HG02943 (cell line): ENCODE data around the gene SASH1.

ENCODE experiments used
- ATAC-seq: cut with Tn5 transposase; IDR thresholded peaks from one replicate; pipeline ENCODE4 v1.9.1; 2021; ENCODE audit warnings: mild to moderate bottlenecking, low read depth, moderate library complexity; ENCODE audit not compliant: unreplicated experiment

The SASH1 gene

DNA sequence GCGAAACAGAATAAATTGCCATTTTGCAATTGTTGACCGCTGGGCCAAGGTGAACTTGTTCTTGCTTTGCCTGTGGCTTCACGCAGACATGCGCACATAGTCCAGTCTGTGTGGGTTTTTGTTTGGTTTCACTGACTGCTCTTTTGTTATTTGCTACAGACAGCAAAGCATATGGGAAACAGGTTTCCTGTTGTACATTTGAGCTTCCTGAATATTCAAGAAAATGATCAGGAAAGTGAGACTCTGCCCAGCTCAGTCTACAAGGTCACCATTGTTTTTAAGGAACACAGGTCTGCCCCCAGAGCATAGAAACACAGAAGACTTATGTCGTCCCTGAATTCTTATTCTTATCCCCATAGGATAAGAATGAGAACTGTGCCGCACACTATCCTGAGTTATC, 55.6 kb downstream of the SASH1 start:
- no peak for ATAC-seq

DNA sequence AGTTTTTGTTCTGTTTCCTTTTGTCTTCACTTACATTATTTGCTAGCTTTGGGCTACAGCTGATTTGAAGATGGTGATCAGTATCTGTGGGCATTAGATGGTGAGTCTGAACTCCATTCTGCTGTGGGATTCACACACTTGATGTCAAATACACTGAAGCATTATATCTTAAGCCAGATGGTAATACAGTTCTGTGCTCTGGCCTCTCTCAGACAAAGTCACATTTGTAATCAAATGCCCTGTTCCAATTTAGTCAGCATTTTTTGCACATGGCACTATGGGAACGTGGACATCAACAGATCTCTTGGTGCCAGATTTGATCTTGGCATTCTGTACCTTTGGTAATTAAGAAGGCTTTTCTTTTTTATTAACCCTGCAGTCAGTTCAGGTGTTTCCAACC, 56.0 kb downstream of the SASH1 start:
- no peak for ATAC-seq

DNA sequence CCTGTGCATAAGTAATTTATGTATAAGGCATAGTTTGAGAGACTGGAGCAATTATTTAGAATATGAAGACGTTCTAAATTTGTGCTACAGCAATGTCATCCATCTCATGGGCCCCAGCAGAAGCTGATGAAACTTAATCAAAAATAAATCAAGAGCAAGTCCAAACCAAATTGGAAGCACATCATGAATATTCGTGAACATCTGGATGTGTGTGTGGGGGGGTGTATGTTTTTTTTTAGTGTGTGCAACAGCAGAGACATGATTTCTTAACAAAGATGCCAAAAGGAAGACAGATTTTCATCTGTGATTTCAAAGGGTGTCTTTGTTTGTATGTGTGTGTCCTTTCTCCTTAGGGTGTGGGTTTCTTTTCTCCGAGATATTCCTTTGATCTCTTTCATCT, 58.9 kb downstream of the SASH1 start:
- no peak for ATAC-seq

DNA sequence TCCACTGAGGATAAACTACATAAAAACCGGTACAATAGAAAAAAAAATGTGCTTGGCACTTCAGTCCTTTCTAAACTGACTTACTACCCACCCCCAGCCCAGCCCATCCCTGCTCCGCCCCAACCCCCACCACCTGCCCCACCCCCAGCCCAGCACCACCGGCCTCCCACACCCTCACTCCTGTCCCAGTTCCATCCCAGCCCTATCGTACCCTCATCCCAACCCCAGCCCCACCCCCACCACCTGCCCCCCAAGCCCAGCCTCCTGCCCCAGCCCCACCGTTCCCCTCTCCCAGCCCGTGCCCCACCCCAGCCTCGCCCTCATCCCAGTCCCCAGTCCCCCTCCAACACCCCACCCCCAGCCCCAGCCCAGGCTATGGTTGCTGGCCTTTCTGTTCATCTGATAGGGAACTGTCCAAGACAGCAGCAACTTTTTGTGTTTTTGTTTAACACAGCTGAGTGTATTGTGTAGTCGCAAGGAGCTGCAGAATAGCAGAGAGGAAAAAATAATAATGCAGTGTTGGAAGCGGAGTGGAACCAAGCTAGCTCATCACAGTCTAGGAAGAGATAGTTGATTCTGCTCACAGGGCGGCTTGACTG, 61.9 kb downstream of the SASH1 start:
- no peak for ATAC-seq

DNA sequence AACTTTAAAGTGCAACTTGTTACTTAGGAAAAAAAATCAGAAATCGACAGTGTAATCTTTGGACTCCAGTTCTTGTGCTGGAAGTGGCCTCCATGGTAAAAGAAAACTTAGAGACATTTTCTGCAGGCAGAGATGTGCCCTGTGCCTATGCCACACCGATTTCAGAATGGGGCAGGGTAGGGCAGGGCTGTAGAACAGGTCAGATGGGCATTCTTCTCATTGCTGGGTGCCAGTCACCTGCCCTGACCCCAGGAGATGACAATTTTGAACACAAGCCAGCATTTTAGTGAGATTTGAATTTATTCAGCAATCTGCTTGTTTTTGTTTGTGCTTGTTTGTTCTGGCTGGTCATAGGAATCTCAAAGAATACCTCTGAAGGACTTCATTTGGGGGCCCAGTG, 63.3 kb downstream of the SASH1 start:
- ATAC-seq, result no peak

DNA sequence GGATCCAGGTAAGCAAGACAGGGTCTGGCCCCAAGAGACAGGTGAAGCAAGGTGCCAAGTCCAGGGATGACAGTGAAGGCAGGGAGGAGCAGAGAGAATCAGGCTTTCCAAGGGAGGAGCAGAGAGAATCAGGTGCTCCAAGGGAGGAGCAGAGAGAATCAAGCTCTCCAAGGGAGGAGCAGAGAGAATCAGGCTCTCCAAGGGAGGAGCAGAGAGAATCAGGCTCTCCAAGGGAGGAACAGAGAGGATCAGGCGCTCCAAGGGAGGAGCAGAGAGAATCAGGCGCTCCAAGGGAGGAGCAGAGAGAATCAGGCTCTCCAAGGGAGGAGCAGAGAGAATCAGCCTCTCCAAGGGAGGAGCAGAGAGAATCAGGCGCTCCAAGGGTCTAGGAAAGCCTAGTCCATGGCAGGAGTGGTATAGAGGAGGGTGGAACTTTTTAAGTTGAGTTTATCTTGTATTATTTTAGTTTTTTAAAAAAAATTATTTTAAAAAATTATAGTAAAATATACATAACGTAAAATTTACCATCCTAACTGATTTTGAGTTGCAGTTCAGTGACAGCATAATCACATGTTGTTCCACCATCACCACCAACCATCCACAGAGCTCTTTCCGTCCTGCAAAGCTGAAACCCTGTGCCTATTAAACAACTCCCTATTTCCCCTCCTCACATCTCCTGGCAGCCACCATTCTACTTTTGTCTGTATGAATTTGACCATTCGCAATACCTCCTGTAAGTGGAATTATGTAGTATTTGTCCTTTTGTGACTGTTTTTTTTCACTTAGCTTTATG, 64.1 kb downstream of the SASH1 start:
- no peak for ATAC-seq

DNA sequence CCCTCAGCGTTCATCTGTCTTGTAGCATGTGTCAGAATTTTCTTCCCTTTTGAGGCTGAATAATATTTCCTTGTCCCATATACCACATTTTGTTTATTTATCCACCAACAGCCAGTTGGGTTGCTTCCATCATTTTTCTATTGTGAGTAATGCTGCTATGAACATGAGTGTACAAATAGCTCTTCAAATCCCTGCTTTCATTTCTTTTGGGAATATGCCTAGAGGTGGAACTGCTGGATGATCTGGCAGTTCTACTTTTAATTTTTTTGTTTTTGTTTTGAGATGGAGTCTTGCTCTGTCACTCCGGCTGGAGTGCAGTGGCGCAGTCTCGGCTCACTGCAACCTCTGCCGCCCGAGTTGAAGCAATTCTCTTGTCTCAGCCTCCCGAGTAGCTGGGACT, 64.7 kb downstream of the SASH1 start:
- no peak for ATAC-seq

DNA sequence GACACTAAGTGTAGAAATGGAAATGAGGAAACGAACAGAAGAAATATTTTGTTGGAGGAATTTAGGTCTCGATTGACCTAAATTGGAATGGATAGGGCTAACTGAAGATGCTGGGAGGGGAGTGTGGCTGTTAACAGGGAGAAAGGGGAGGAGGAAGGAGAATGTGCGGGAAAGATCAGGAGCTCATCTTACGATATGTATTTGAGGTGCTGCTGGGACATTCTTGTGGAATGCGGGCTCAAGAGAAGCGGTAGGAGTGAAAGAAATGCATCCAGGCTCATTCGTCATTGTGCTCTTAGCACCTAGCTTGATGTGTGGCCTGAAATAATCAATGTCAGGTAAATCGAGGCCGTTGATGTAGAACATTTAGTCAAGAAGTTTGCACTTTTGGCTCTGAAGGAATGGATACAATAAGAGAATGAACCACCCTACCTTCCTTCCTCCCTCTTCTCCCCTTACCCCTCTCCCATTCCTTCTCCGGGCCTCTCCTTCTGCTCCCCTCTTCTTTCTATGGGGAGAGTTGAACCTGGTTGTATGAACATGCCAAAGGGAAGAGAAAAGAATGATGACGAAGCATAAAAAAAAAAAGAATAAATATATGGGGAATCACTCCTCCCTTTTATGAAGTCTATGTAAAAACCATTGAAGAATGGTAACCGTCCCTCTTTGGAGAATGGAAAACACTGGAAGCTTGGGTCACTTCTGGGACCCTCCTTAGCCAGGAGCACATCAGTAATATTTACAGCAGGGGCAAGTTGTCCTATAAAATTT, 70.9 kb downstream of the SASH1 start:
- ATAC-seq, result no peak

DNA sequence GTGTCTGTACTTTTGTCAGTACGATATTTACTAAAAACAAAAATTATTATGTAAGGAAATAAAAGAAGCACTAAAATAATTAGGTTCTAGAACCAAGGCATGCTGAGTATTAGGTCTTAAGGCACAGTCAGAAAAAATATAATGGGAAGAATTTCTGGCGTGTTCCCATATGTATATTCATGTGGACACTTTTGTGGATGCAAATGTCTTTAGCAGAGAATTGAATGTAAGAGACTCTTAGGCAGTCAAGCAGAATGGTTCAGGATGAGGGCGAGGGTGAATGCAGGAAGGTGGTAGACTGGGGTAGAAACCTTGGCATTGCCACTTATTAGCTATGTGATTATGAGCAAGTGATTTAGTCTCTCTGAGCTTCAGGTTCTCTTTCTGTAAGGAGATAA, 71.5 kb downstream of the SASH1 start:
- no peak for ATAC-seq

DNA sequence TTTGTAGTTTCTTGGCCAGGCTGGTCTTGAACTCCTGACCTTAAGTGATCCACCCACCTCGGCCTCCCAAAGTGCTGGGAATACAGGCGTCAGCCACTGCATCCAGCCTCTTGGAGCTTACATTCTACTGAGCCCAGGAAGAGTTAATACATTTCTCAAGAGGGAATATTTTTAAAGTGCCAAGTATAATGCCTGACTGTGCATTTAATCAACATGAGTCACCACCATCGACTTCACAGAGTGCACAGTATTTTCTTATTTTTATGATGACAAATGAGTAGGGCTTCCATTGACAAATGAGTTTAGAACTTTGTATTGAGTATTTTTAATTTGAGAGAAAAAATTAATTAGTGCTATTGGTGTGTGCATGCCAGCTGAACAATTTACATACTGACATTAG, 72.2 kb downstream of the SASH1 start:
- no peak for ATAC-seq

DNA sequence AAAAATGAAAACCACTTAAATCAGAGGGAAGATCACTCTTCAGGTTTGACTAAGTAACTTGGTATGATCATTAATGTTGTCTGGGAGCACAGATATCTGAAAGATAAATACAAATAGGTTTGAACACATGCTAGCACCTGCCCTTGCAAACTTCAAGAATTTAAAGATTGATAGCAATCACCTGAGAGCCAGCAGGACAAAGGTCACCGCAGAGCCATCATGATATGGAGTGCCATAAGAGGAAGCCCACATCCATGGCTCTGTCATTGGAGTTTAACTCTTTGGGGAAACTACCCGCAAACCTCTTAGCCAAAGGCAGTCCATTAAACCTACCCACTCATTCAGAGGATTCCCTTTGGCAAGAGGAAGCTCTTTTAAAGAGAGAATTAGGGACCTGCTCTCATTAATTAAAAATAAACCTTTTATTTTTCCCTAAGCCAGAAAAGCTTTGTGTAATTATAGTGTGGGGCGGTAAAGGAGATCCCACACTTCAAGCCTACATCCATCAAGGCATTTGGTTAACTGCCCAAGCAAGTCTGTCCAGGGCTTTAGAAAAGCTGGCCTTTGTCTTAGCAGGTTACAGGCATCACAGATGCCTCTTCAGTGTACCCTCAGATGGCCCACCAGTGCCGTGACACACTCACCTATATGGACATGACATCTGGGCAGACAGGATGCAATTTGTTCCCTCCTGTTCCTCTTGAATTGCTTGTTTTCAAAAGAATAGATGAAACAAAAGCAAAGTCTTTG, 73.0 kb downstream of the SASH1 start:
- ATAC-seq, result no peak

DNA sequence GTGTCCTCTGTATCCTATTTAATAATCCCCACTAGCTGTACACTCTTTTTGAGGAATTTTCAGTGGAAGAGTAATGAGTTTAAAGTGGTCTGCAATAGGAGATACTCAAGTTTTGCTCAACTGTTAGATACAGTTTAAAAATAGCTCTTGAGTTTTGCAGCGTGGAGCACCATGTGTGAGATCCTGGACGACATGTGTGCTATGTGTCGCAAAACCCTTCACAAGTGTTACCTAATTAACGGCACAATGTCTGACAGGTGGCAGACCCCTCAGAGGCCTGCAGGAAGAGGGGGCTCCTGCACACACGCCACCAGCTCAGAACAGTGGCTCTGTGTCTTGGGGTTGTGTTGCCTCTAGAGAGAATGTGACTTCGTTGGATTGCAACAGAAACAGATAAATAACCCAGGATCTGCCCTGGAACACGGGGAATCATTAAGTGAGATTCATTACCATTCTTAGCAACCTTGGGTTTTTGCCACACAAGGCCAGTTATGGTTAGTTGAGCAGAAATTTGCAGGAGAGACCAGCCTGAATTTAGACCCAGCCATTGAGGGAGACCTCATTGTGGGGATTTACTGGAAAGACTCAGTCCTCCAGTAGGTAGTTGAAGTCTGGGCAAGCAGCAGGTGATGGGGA, 73.8 kb downstream of the SASH1 start:
- no peak for ATAC-seq

DNA sequence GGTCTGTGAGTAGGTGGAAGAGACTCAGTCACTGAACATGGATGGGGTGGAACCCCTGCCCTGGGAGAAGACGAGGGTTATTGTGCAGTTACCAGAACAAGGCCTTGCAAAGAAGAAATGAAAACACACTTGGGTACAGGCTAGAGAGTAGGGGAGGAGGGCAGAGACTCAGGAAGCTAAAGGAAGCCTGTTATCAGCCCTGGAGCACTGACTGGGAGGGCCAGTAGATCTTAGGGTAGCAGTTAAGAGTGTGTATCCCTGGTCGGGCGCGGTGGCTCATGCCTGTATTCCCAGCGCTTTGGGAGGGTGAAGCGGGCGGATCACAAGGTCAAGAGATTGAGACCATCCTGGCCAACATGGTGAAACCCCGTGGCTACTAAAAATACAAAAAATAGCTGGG, 74.4 kb downstream of the SASH1 start:
- no peak for ATAC-seq

DNA sequence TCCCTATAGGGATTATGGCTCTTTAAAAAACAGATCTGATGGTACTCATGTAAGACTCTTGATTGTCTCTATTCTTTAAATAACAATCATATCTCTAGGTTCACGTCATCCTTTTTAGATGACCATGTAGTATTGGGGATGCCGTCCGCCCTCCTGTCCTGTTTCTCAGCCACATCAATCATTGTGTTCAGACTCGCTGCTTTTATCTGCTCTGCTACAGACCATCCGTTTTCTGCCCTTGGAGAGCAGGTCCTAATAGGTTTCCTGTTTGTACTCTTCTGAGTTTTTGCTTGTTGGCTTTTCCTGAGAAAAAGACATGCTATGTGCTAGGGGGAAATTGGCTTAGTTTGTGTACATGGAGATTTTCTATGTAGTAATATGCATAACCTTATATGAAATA, 76.8 kb downstream of the SASH1 start:
- ATAC-seq, result no peak

DNA sequence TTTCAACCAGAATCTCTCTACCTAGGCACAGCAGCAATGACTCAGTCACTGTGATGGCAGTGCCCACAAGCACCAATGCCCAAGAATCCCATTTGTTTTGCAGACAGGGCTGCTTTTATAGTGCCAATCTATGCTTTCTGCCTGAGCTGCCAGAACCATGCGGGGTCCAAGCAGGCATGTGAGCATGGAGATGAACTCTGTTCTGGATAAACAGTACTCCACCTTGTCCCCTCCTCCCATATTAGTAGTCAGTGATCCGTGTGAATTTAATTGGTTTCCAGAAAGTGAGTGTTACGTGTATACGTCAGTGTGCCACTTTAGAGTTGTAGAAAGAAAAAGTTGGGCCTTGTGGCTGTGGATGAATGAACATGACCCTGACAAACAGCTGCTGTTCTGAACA, 79.4 kb downstream of the SASH1 start:
- no peak for ATAC-seq

DNA sequence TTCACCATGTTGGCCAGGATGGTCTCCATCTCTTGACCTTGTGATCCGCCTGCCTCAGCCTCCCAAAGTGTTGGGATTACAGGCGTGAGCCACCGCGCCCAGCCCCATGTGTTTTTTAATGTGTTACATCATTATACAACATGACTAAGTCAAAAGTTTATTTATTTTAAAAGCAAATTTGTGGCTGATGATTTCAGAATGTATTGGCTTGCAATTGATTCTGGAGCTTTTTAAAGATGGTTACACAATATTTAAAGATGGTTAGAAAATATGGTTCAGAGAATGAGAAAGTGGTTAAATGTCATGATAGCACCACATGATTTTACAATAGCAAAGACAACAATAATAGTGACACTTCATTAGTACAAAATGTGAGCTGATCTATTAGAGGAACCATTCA, 80.5 kb downstream of the SASH1 start:
- ATAC-seq, result no peak

DNA sequence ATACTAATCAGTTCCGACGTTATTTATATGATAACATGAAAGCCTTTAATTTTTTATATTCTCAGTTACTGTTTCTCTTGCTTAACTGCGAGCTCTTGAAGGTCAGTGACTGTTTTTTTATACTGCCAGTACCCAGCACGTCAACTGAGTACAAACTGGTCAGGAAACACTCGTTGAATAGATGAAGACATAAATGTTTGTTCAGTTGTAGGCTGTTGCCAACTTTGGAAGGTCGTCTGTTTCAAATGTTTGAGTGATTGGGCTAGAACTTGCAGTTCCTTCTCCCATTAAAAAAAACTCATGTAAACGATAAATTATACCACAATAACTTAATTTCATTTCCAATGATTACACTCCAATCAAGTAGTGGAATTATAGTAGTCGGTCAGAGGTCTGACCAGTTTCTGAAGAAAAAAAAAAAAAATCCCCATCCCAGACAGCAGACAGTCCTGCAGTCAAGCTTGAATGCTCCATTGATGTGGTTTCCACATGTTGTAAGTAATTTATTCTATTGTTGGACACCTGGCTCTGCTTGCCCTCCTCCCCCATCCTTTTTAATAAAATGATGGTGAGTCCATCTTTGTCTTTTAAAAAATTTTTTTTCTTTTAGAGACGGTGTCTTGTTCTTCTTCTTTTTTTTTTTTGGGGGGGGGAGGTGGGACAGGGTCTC, 81.1 kb downstream of the SASH1 start:
- no peak for ATAC-seq

DNA sequence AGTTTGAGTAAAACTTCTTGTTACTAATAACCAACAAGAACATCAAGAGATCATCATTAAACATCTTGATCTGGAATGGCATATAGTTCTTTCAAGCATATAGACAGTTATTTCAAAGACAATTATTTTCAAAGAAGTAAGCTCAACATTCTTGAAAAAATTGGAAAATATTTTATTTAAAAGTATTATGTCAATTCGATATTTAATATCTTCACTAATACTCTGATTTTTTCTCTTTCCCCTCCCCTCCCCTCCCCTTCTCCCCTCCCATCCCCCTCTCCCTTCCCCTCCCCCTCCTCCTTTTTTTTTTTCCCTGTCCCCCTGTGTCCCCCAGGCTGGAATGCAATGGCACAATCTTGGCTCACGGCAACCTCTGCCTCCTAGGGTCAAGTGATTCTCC, 82.8 kb downstream of the SASH1 start:
- no peak for ATAC-seq

DNA sequence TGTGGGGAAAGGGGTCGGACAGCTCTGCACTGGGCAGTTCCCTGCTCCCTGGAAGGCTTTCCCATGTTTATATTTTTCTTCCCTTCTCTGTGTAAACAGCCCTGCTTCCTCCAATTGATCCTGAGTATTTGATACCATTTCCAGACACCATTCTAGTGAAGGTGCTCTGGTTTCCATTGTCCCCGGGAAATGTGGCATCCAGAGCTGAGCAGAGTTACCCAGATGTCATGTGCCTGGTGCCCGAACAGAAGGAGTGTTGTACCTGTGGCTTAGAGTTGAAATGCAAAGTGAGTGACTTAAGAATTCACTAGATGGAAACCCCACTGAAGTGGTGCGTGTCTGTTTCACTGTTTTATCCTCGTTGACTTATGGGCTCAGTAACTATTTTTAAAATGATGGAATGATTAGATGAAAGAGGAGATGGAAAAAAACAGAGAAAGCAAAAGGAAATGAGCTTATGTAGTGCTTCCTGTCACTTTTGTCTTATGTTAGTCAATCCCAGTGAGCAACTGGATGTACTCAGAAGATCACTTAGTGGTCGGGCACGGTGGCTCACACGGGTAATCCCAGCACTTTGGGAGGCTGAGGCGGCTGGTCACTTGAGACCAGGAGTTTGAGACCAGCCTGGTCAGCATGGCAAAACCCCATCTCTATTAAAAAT, 83.8 kb downstream of the SASH1 start:
- ATAC-seq, result no peak

DNA sequence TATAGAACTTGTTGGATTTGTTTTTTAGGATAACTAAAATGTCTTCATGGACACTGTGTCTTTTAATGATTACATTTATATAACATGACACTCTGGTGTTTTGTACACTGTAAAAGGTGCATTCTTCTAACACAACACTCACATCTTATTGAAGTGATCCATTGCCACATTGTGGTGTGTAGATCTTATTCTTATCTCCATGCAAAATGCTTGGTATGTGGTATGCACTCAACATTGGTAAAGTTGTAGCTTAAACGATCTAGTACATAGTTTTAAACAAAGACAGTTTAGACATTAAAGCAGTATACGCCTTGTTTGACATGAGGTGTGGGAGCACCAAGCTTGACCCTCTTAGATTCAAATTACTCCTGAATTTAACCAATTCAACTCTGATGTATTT, 84.7 kb downstream of the SASH1 start:
- no peak for ATAC-seq
